Left lung (tissue), 10 donors: ENCODE data around the gene ARHGAP26. TPM values are rescaled to one million over a fixed set of nuclear protein-coding genes. Genes with fewer than 3 reads are reported as not detected.

Source experiments
- ATAC-seq: fragments of 200-7000 bp; cut with Tn5 transposase; one replicate; pipeline ENCODE4 v1.9.1; 2020; ENCODE audit warnings: moderate library complexity
- DNase-seq, 4 donors: peaks; one replicate each; pipeline ENCODE4 v3.0.0-alpha.2; 2013 to 2020
- H3K27ac ChIP-seq, 2 donors: fragments of 200-600 bp; sonication (generic) in 1 of 2; one replicate each; pipeline versions ENCODE4 v1.5.0 to v1.8.0; 2020 to 2021
- H3K27me3 ChIP-seq, 2 donors: fragments of 200-600 bp; sonication (generic) in 1 of 2; one replicate each; pipeline versions ENCODE4 v1.5.0 to v1.8.0; 2020 to 2021
- H3K36me3 ChIP-seq, 2 donors: fragments of 200-600 bp; sonication (generic) in 1 of 2; one replicate each; pipeline versions ENCODE4 v1.5.0 to v1.8.0; 2020 to 2021
- H3K4me1 ChIP-seq, 2 donors: fragments of 200-600 bp; one replicate each; pipeline ENCODE4 v1.8.0; 2021
- H3K4me3 ChIP-seq, 2 donors: fragments of 200-600 bp; sonication (generic) in 1 of 2; one replicate each; pipeline versions ENCODE4 v1.5.0 to v1.8.0; 2020 to 2021; ENCODE audit warnings: mild to moderate bottlenecking in 1 of 2
- H3K9me3 ChIP-seq, 2 donors: fragments of 200-600 bp; sonication (generic) in 1 of 2; one replicate each; pipeline versions ENCODE4 v1.5.0 to v1.8.0; 2020 to 2021
- intact Hi-C, 2 donors: fragments of 100-400 bp; cut with DNase I; formaldehyde crosslinking; loops; one replicate each; pipeline versions ENCODE4 v1.11.2 to v1.14.2; 2022
- polyA plus RNA-seq, 6 donors: library from polyadenylated mRNA; unstranded; fragments of 120-200 nt; gene quantifications; one replicate each; pipeline ENCODE4 v1.2.1, GENCODE V29; 2013; ENCODE audit not compliant: insufficient read length in 6 of 6
- total RNA-seq, 2 donors: library from RNA; stranded (reverse); fragmentation: NEBNext Ultra II Directional; extraction: Animal tissue kit (Norgen Biotek cat#: 25700); gene quantifications; one replicate each; pipeline ENCODE4 v1.2.1, GENCODE V29; 2021
- TF ChIP-seq, protein P1 (sequence below), 2 donors: fragments of 200-600 bp; sonication (generic) in 1 of 2; IDR thresholded peaks; one replicate each; pipeline versions ENCODE4 v1.5.0 to v1.8.0; 2021; ENCODE audit warnings: antibody characterized with exemption in 2 of 2
- donor health status: DM: no; HTN: yes; CAD: no.
- donor health status: DM: no; HTN: no; CAD: no.

The ARHGAP26 gene
- total and polyA plus RNA-seq, 8 donors, result 13.9 to 61.9 (median 14.9) TPM

DNA sequence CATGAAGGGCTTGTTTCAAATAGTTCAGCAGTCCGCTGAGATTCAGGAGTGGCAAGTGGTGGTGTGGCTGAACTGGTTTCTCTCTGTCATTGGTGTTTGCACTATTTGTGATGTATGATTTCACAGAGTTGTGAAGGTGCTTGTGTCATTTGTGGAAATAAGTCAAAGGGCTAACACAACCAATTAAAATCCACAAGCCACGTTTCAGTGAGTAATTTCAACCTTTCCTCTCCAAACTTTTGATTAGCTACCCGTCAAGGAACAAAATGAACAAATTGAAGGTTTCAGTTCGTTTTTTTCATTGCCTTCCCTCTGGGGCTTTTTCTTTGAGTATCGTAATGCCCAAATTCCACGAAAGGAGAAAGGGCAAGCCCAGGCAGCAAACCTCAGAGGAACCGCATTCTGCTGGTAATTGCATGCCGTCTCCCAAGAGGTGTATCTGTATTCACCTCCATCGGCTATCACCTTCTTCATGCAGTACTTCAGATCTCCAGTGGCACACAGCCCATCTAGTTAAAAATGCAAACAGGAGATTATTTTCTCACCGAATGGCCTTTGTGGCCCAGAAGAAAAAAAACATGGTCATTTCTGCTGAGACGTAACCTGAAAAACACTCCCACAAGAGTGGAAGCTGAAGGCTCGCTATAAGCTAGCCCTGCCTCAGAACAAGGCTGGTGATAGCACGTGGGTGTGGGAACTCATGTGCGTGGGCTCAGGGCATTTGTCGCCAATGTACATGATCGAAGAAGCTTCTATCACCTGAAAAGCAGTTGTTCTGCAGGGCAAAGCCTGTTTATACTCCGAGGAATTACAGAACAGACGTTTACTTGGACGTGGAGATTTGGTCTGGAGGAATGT, 436.2 kb downstream of the ARHGAP26 start:
- intact Hi-C loops, result no loop called here
- ATAC-seq (no peak), DNase-seq (no peak)
- TF ChIP-seq, protein P1, sequence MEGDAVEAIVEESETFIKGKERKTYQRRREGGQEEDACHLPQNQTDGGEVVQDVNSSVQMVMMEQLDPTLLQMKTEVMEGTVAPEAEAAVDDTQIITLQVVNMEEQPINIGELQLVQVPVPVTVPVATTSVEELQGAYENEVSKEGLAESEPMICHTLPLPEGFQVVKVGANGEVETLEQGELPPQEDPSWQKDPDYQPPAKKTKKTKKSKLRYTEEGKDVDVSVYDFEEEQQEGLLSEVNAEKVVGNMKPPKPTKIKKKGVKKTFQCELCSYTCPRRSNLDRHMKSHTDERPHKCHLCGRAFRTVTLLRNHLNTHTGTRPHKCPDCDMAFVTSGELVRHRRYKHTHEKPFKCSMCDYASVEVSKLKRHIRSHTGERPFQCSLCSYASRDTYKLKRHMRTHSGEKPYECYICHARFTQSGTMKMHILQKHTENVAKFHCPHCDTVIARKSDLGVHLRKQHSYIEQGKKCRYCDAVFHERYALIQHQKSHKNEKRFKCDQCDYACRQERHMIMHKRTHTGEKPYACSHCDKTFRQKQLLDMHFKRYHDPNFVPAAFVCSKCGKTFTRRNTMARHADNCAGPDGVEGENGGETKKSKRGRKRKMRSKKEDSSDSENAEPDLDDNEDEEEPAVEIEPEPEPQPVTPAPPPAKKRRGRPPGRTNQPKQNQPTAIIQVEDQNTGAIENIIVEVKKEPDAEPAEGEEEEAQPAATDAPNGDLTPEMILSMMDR (IDR thresholded peaks at IDR 0.05), result no peak
- Histone ChIP-seq H3K4me1 (peaks cover 0 to 3% of the 10 kb centered on the region in 2 donors), H3K27me3 (no peaks in the 10 kb centered on the region), H3K9me3 (no peaks in the 10 kb centered on the region), H3K36me3 (no peaks in the 10 kb centered on the region), H3K4me3 (no peak overlapping the region), H3K27ac (no peak overlapping the region)

GRCh38 chr5:143207058-143207457, 436.9 kb downstream of the ARHGAP26 start:
- TF ChIP-seq, protein P1 (IDR thresholded peaks at IDR 0.05), result no peak
- intact Hi-C loops, result no loop called here
- no peak for ATAC-seq
- Histone ChIP-seq H3K27ac (no peak overlapping the region), H3K27me3 (no peaks in the 10 kb centered on the region), H3K4me3 (no peak overlapping the region), H3K9me3 (no peaks in the 10 kb centered on the region), H3K4me1 (peaks cover 0 to 6% of the 10 kb centered on the region in 2 donors), H3K36me3 (no peaks in the 10 kb centered on the region)
- DNase-seq, result no peak

DNA sequence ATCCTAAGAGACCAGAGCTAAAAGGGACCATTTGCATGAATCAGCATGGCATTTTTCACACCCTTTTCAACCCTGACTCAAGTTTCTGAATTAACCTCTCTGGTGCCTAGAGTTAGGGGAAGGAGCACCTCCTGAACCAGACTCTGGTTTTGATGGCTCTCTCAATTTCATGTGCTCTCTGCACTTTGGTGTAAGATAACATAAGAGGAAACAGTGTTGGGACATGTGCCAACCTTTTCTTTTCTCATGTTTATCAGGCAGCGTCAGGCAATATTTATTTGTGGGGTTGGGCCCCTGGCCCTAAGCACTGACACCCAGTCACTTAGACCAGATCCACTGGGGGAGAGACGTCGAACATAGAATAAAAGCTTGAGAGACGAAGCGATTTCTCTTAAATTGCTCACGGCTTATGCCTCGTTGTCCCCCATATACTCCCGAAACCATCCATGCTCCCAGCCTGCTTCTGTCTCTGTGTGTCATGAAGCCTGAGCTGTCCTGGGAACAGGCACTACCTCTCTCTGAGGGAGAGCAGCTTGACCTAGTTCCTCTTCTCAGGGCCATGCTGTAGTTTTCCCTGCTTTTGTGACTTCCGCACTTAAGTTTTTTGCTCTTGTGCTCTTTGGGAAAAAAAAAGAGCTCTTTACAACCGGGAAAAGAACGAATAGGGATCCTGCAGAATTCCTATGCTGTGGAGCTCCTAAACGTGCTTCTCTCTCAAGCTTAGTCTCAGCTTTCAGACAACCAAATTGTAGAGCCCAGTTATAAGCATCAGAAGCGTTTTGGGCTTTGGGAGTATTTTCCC, 437.6 kb downstream of the ARHGAP26 start:
- no peak overlapping the region for H3K27ac ChIP-seq

GRCh38 chr5:143208365-143208641, 438.1 kb downstream of the ARHGAP26 start:
- Histone ChIP-seq H3K9me3 (no peaks in the 10 kb centered on the region), H3K27me3 (no peaks in the 10 kb centered on the region), H3K4me3 (no peak overlapping the region), H3K36me3 (no peaks in the 10 kb centered on the region), H3K27ac (no peak overlapping the region), H3K4me1 (peaks cover 0 to 15% of the 10 kb centered on the region in 2 donors)
- intact Hi-C loops, result no loop called here
- ATAC-seq (no peak), DNase-seq (no peak)
- TF ChIP-seq, protein P1 (IDR thresholded peaks at IDR 0.05), result no peak

More for the DNA sequence above, 437.6 kb downstream of the ARHGAP26 start:
- H3K36me3 ChIP-seq, result no peaks in the 10 kb centered on the region
- TF ChIP-seq, protein P1 (IDR thresholded peaks at IDR 0.05), result no peak
- H3K4me3 ChIP-seq, result no peak overlapping the region
- H3K9me3 ChIP-seq, result no peaks in the 10 kb centered on the region
- ATAC-seq (no peak), DNase-seq (no peak)
- intact Hi-C loops, result no loop called here
- peaks cover 0 to 11% of the 10 kb centered on the region in 2 donors for H3K4me1 ChIP-seq
- H3K27me3 ChIP-seq, result no peaks in the 10 kb centered on the region
